Osteoblast (primary cell): ENCODE measurements around the gene RFX1. TPM values are rescaled to one million over a fixed set of nuclear protein-coding genes. Genes with fewer than 3 reads are reported as not detected.

Experiments
- DNase-seq: peaks from one replicate; pipeline ENCODE4 v3.0.0; 2011; ENCODE audit warnings: low spot score, mixed read lengths; ENCODE audit not compliant: insufficient read length; ENCODE audit errors: missing footprints
- H2AFZ ChIP-seq: 2 replicates; pipeline ENCODE4 v1.6.0; 2011; ENCODE audit warnings: mild to moderate bottlenecking, low read length
- H3K27ac ChIP-seq: 2 replicates; pipeline ENCODE4 v1.5.1; 2011; ENCODE audit warnings: mild to moderate bottlenecking, low read depth, low read length, moderate library complexity
- H3K27me3 ChIP-seq: 2 replicates; pipeline ENCODE4 v1.6.0; 2012; ENCODE audit warnings: mild to moderate bottlenecking, control low read depth, inconsistent platforms, low read length, moderate library complexity; ENCODE audit not compliant: insufficient read depth
- H3K36me3 ChIP-seq: 2 replicates; pipeline ENCODE4 v1.5.1; 2011; ENCODE audit warnings: mild to moderate bottlenecking, low read length, control low read depth, moderate library complexity; ENCODE audit not compliant: insufficient read depth
- H3K4me1 ChIP-seq: 2 replicates; pipeline ENCODE4 v1.5.1; 2011; ENCODE audit warnings: mild to moderate bottlenecking, low read length, control low read depth, moderate library complexity; ENCODE audit not compliant: insufficient read depth
- H3K4me2 ChIP-seq: 2 replicates; pipeline ENCODE4 v1.6.0; 2011; ENCODE audit warnings: mild to moderate bottlenecking, low read length; ENCODE audit not compliant: insufficient read depth
- H3K4me3 ChIP-seq: fragments of 200-600 bp; sonication (generic); 3 replicates; pipeline ENCODE4 v1.5.1; 2012; ENCODE audit warnings: mild to moderate bottlenecking, low read length, inconsistent platforms; ENCODE audit not compliant: insufficient read depth
- H3K79me2 ChIP-seq: 2 replicates; pipeline ENCODE4 v1.6.0; 2012; ENCODE audit warnings: mild to moderate bottlenecking, low read length, control low read depth, inconsistent platforms; ENCODE audit not compliant: insufficient read depth
- H3K9me3 ChIP-seq: 2 replicates; pipeline ENCODE4 v1.5.1; 2011; ENCODE audit warnings: low read depth, low read length, control low read depth
- H4K20me1 ChIP-seq: 2 replicates; pipeline ENCODE4 v1.6.0; 2012; ENCODE audit warnings: mild to moderate bottlenecking, low read length, control low read depth; ENCODE audit not compliant: insufficient read depth
- total RNA-seq: library from RNA; depleted of rRNA; stranded (reverse); fragments of >200 nt; gene quantifications from 2 replicates; pipeline ENCODE4 v1.2.3, GENCODE V29; 2012
- TF ChIP-seq, protein P1 (sequence below): IDR thresholded peaks from 2 replicates; pipeline ENCODE4 v1.5.1; 2011; ENCODE audit warnings: mild to moderate bottlenecking, low read depth, low read length, moderate library complexity; ENCODE audit errors: extremely low read depth

RFX1 gene
- total RNA-seq, 1 donor, result 2.5 TPM

- no peak overlapping the region for H3K27ac ChIP-seq
- H3K4me2 ChIP-seq, result no peak overlapping the region
- H3K9me3 ChIP-seq, result no peaks in the 10 kb centered on the region
- H3K4me1 ChIP-seq, result no peaks in the 10 kb centered on the region
- no peaks in the 10 kb centered on the region for H3K27me3 ChIP-seq
- no peak overlapping the region for H3K4me3 ChIP-seq
- H3K36me3 ChIP-seq, result peaks cover 34% of the 10 kb centered on the region
- no peaks in the 10 kb centered on the region for H3K79me2 ChIP-seq
- H4K20me1 ChIP-seq, result no peaks in the 10 kb centered on the region
- H2AFZ ChIP-seq, result no peak overlapping the region
- TF ChIP-seq, protein P1, sequence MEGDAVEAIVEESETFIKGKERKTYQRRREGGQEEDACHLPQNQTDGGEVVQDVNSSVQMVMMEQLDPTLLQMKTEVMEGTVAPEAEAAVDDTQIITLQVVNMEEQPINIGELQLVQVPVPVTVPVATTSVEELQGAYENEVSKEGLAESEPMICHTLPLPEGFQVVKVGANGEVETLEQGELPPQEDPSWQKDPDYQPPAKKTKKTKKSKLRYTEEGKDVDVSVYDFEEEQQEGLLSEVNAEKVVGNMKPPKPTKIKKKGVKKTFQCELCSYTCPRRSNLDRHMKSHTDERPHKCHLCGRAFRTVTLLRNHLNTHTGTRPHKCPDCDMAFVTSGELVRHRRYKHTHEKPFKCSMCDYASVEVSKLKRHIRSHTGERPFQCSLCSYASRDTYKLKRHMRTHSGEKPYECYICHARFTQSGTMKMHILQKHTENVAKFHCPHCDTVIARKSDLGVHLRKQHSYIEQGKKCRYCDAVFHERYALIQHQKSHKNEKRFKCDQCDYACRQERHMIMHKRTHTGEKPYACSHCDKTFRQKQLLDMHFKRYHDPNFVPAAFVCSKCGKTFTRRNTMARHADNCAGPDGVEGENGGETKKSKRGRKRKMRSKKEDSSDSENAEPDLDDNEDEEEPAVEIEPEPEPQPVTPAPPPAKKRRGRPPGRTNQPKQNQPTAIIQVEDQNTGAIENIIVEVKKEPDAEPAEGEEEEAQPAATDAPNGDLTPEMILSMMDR, result no peak
- DNase-seq, result peak; percentile 45
Measured at GRCh38 chr19:13918726-13919411, 87.3 kb downstream of the RFX1 start.

GRCh38 chr19:13917888-13918406, 88.2 kb downstream of the RFX1 start:
- no peak for DNase-seq
- no peaks in the 10 kb centered on the region for H3K9me3 ChIP-seq
- TF ChIP-seq, protein P1, result no peak
- H3K4me3 ChIP-seq, result no peak overlapping the region
- no peak overlapping the region for H3K4me2 ChIP-seq
- H4K20me1 ChIP-seq, result no peaks in the 10 kb centered on the region
- H3K4me1 ChIP-seq, result no peaks in the 10 kb centered on the region
- no peaks in the 10 kb centered on the region for H3K79me2 ChIP-seq
- no peaks in the 10 kb centered on the region for H3K27me3 ChIP-seq
- H3K27ac ChIP-seq, result no peak overlapping the region
- peaks cover 27% of the 10 kb centered on the region for H3K36me3 ChIP-seq
- no peak overlapping the region for H2AFZ ChIP-seq

DNA sequence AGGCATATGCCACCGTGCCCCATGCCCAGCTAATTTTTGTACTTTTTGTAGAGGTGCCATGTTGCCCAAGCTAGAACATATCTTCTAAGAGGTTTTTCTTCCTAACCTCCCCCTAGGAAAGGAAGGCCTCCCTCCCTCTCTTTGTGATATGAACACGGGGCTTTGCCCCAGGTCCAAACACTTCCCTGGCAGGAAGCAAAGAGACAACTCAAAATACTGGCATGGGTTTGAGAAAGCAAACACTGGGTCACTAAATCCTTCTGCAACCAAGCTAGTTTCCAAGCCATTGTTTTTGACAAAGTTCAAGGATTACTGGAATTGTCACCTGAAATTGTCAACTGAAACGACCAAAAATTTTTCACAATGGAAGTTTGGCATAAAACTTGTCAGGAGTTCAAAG, 91.3 kb downstream of the RFX1 start:
- Histone ChIP-seq H3K9me3 (no peaks in the 10 kb centered on the region), H3K4me2 (no peak overlapping the region), H4K20me1 (no peaks in the 10 kb centered on the region), H3K27me3 (no peaks in the 10 kb centered on the region), H3K27ac (no peak overlapping the region), H3K4me1 (no peaks in the 10 kb centered on the region), H3K36me3 (peaks cover 10% of the 10 kb centered on the region), H2AFZ (no peak overlapping the region), H3K79me2 (no peaks in the 10 kb centered on the region), H3K4me3 (no peak overlapping the region)
- TF ChIP-seq, protein P1, result no peak
- no peak for DNase-seq

- H3K4me2 ChIP-seq, result no peak overlapping the region
- TF ChIP-seq, protein P1, result no peak
- H3K4me1 ChIP-seq, result no peaks in the 10 kb centered on the region
- H3K9me3 ChIP-seq, result no peaks in the 10 kb centered on the region
- H4K20me1 ChIP-seq, result no peaks in the 10 kb centered on the region
- DNase-seq, result peak; percentile 50
- no peak overlapping the region for H2AFZ ChIP-seq
- no peak overlapping the region for H3K4me3 ChIP-seq
- peaks cover 7% of the 10 kb centered on the region for H3K36me3 ChIP-seq
- no peaks in the 10 kb centered on the region for H3K27me3 ChIP-seq
- no peaks in the 10 kb centered on the region for H3K79me2 ChIP-seq
- H3K27ac ChIP-seq, result no peak overlapping the region
Measured at GRCh38 chr19:13913352-13913751, 92.8 kb downstream of the RFX1 start.

Other genes with a start within 250 kb of the RFX1 start
- gene MRI1, start 241.8 kb downstream of the RFX1 start, total RNA-seq, result 33.7 and 35.4 TPM in 2 replicates
- gene C19orf53, start 231.9 kb downstream of the RFX1 start, total RNA-seq, result 33.3 and 34.8 TPM in 2 replicates
- 6.8 and 9.0 TPM in 2 replicates for gene ZSWIM4, start 210.9 kb downstream of the RFX1 start, total RNA-seq
- 0.59 TPM in 1 of 2 replicates, not detected in the other for gene NANOS3, start 129.2 kb downstream of the RFX1 start, total RNA-seq
- gene BRME1, start 100.2 kb downstream of the RFX1 start, total RNA-seq, result 0.59 and 0.72 TPM in 2 replicates
- gene CC2D1A, start 100.1 kb downstream of the RFX1 start, total RNA-seq, result 19.2 and 22.4 TPM in 2 replicates
- gene PODNL1, start 67.9 kb downstream of the RFX1 start, total RNA-seq, result 4.0 and 6.5 TPM in 2 replicates
- gene DCAF15, start 53.8 kb downstream of the RFX1 start, total RNA-seq, result 11.5 and 11.9 TPM in 2 replicates
- gene RLN3, start 21.8 kb upstream of the RFX1 start, total RNA-seq, result not detected in 2 replicates
- 1.1 and 1.2 TPM in 2 replicates for gene IL27RA, start 25.4 kb upstream of the RFX1 start, total RNA-seq
- gene PALM3, start 55.8 kb upstream of the RFX1 start, total RNA-seq, result not detected in 2 replicates
- gene MISP3, start 66.5 kb upstream of the RFX1 start, total RNA-seq, result 0.59 and 1.1 TPM in 2 replicates
- not detected in 2 replicates for gene C19orf67, start 79.5 kb upstream of the RFX1 start, total RNA-seq
- 16.2 and 27.9 TPM in 2 replicates for gene SAMD1, start 84.4 kb upstream of the RFX1 start, total RNA-seq
- 45.6 and 56.3 TPM in 2 replicates for gene PRKACA, start 111.4 kb upstream of the RFX1 start, total RNA-seq
- 1.1 and 2.7 TPM in 2 replicates for gene ASF1B, start 130.3 kb upstream of the RFX1 start, total RNA-seq
- gene ADGRL1, start 199.8 kb upstream of the RFX1 start, total RNA-seq, result 2.5 and 2.9 TPM in 2 replicates